Fibroblast of lung (primary cell): Measurements from ENCODE around the gene MPC1. TPM values are rescaled to one million over a fixed set of nuclear protein-coding genes. Genes with fewer than 3 reads are reported as not detected.

Experiments used
- DNase-seq, 2 donors: peaks; one replicate each; pipeline versions ENCODE4 v3.0.0 to v3.0.0-alpha.2; 2010; ENCODE audit warnings: low read depth in 2 of 2
- H2AFZ ChIP-seq: 2 replicates; pipeline ENCODE4 v1.5.1; 2012; ENCODE audit warnings: low read length, control low read depth, inconsistent platforms
- H3K27ac ChIP-seq: 2 replicates; pipeline ENCODE4 v1.5.1; 2011; ENCODE audit warnings: low read length, control low read depth; ENCODE audit not compliant: insufficient read depth
- H3K27me3 ChIP-seq: 2 replicates; pipeline ENCODE4 v1.5.1; 2011; ENCODE audit warnings: mild to moderate bottlenecking, low read length; ENCODE audit not compliant: control insufficient read depth, insufficient read depth
- H3K36me3 ChIP-seq: 2 replicates; pipeline ENCODE4 v1.5.1; 2011; ENCODE audit warnings: low read length; ENCODE audit not compliant: control insufficient read depth, insufficient read depth
- H3K4me1 ChIP-seq: 2 replicates; pipeline ENCODE4 v1.5.1; 2011; ENCODE audit warnings: low read length; ENCODE audit not compliant: control insufficient read depth, insufficient read depth; ENCODE audit errors: extremely low read depth
- H3K4me2 ChIP-seq: 2 replicates; pipeline ENCODE4 v1.5.1; 2011; ENCODE audit warnings: low read length, control low read depth; ENCODE audit not compliant: insufficient read depth; ENCODE audit errors: extremely low read depth
- H3K4me3 ChIP-seq, 4 experiments: fragments of 200-600 bp in 1 of 4; sonication (generic) in 1 of 4; replicated peaks in 1 of 4; 2 replicates each; pipeline ENCODE4 v1.5.1; 2011 to 2016; ENCODE audit warnings: low read length in 4 of 4, low read depth in 3 of 4, mild to moderate bottlenecking in 3 of 4, control low read depth in 2 of 4, inconsistent platforms in 1 of 4, mixed read lengths in 1 of 4; ENCODE audit not compliant: insufficient read depth in 1 of 4; ENCODE audit errors: control extremely low read depth in 1 of 4
- H3K79me2 ChIP-seq: 2 replicates; pipeline ENCODE4 v1.5.1; 2012; ENCODE audit warnings: mild to moderate bottlenecking, low read length, inconsistent platforms; ENCODE audit not compliant: control insufficient read depth, insufficient read depth
- H3K9ac ChIP-seq: 2 replicates; pipeline ENCODE4 v1.5.1; 2011; ENCODE audit warnings: mild to moderate bottlenecking, low read length, control low read depth; ENCODE audit not compliant: insufficient read depth
- H3K9me3 ChIP-seq: 2 replicates; pipeline ENCODE4 v1.5.1; 2012; ENCODE audit warnings: low read depth, low read length; ENCODE audit not compliant: control insufficient read depth, insufficient read depth
- H4K20me1 ChIP-seq: 2 replicates; pipeline ENCODE4 v1.5.1; 2011; ENCODE audit warnings: low read length; ENCODE audit not compliant: control insufficient read depth, insufficient read depth; ENCODE audit errors: extremely low read depth
- EZH2 ChIP-seq: IDR thresholded peaks from 2 replicates; pipeline ENCODE4 v1.5.1; 2012; ENCODE audit warnings: low read length, control low read depth, mild to moderate bottlenecking; ENCODE audit errors: missing control alignments
- polyA plus RNA-seq, 2 donors: library from polyadenylated mRNA; depleted of rRNA in 1 of 2; stranded (reverse) in 1 of 2; unstranded in 1 of 2; fragments of >200 nt; gene quantifications; 2 replicates each; pipeline ENCODE4 v1.2.1, GENCODE V29; 2011 to 2012; ENCODE audit warnings: missing spikeins in 1 of 2
- total RNA-seq: library from RNA; depleted of rRNA; stranded (reverse); fragments of >200 nt; gene quantifications from 2 replicates; pipeline ENCODE4 v1.2.1, GENCODE V29; 2014
- TF ChIP-seq, protein P1 (sequence below), 2 donors: IDR thresholded peaks in 1 of 2; conservative IDR thresholded peaks in 1 of 2; 1 replicate in 1 of 2; 2 replicates in 1 of 2; pipeline ENCODE4 v1.5.1; 2011 to 2012; ENCODE audit warnings: low read length in 2 of 2, control low read depth in 1 of 2, inconsistent platforms in 1 of 2, low read depth in 1 of 2, mild to moderate bottlenecking in 1 of 2

Gene MPC1
- total and polyA plus RNA-seq, 2 donors (not counting 1 experiment from before 2014, with no cell fraction given) = 19.3 to 28.7 TPM

- H3K4me3 ChIP-seq = no peak overlapping the region
- H3K36me3 ChIP-seq = no peaks in the 10 kb centered on the region
- TF ChIP-seq, protein P1, sequence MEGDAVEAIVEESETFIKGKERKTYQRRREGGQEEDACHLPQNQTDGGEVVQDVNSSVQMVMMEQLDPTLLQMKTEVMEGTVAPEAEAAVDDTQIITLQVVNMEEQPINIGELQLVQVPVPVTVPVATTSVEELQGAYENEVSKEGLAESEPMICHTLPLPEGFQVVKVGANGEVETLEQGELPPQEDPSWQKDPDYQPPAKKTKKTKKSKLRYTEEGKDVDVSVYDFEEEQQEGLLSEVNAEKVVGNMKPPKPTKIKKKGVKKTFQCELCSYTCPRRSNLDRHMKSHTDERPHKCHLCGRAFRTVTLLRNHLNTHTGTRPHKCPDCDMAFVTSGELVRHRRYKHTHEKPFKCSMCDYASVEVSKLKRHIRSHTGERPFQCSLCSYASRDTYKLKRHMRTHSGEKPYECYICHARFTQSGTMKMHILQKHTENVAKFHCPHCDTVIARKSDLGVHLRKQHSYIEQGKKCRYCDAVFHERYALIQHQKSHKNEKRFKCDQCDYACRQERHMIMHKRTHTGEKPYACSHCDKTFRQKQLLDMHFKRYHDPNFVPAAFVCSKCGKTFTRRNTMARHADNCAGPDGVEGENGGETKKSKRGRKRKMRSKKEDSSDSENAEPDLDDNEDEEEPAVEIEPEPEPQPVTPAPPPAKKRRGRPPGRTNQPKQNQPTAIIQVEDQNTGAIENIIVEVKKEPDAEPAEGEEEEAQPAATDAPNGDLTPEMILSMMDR (conservative IDR thresholded peaks at IDR 0.05 in 1 of 2, IDR thresholded peaks at IDR 0.05 in 1 of 2; ENCODE audit: low read depth in 1 of 2, low read length in 2 of 2) = no peak
- TF ChIP-seq EZH2 = no peak
- no peaks in the 10 kb centered on the region for H3K79me2 ChIP-seq
- H3K9ac ChIP-seq = no peak overlapping the region
- H4K20me1 ChIP-seq = no peaks in the 10 kb centered on the region
- H3K4me2 ChIP-seq = no peak overlapping the region
- H3K27me3 ChIP-seq = peaks cover 3% of the 10 kb centered on the region
- no peak overlapping the region for H3K27ac ChIP-seq
- no peaks in the 10 kb centered on the region for H3K9me3 ChIP-seq
- no peak overlapping the region for H2AFZ ChIP-seq
- no peaks in the 10 kb centered on the region for H3K4me1 ChIP-seq
- DNase-seq = no peak
Observed at GRCh38 chr6:166354965-166355364, 27.8 kb downstream of the MPC1 start.

GRCh38 chr6:166354143-166354542 is 28.6 kb downstream of the MPC1 start:
- Histone ChIP-seq H2AFZ (no peak overlapping the region), H3K9ac (no peak overlapping the region), H3K27me3 (peaks cover 3% of the 10 kb centered on the region), H3K27ac (no peak overlapping the region), H3K79me2 (no peaks in the 10 kb centered on the region), H4K20me1 (no peaks in the 10 kb centered on the region), H3K36me3 (no peaks in the 10 kb centered on the region), H3K4me2 (no peak overlapping the region), H3K4me3 (no peak overlapping the region), H3K4me1 (no peaks in the 10 kb centered on the region), H3K9me3 (no peaks in the 10 kb centered on the region)
- no peak for TF ChIP-seq EZH2
- TF ChIP-seq, protein P1 (conservative IDR thresholded peaks at IDR 0.05 in 1 of 2, IDR thresholded peaks at IDR 0.05 in 1 of 2; ENCODE audit: low read depth in 1 of 2, low read length in 2 of 2) = no peak
- DNase-seq = no peak

DNA sequence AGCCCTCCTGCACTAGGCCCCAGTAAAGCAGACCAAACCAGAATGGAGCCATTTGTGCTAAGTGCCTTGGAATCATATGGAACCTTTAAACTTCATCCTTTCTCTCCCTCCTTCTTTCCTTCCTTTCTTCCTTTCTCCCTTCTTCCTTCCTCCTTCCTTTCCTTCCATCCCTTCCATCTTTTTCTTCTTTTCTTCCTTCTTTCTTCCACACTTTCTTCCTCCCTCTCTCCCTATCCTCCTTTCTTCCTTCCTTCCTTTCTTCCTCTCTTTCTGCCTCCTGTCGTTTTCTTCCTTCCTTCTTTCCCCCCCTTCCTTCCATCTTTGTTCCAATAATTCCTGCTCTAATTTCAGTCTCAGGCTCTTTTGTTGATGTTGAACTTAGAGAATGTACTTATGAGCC is 29.2 kb downstream of the MPC1 start:
- no peaks in the 10 kb centered on the region for H4K20me1 ChIP-seq
- H3K79me2 ChIP-seq = no peaks in the 10 kb centered on the region
- no peak overlapping the region for H3K4me3 ChIP-seq
- no peaks in the 10 kb centered on the region for H3K36me3 ChIP-seq
- no peaks in the 10 kb centered on the region for H3K4me1 ChIP-seq
- peaks cover 3% of the 10 kb centered on the region for H3K27me3 ChIP-seq
- no peak overlapping the region for H3K9ac ChIP-seq
- no peak for DNase-seq
- no peak overlapping the region for H3K4me2 ChIP-seq
- H2AFZ ChIP-seq = no peak overlapping the region
- H3K9me3 ChIP-seq = no peaks in the 10 kb centered on the region
- no peak overlapping the region for H3K27ac ChIP-seq
- TF ChIP-seq, protein P1 (conservative IDR thresholded peaks at IDR 0.05 in 1 of 2, IDR thresholded peaks at IDR 0.05 in 1 of 2; ENCODE audit: low read depth in 1 of 2, low read length in 2 of 2) = no peak
- no peak for TF ChIP-seq EZH2
